Ureter (tissue), 1 donor: Measurements from ENCODE around the gene GLS. TPM values are rescaled to one million over a fixed set of nuclear protein-coding genes. Genes with fewer than 3 reads are reported as not detected.
"Not testable (repeated sequence)": the region's sequence is repeated elsewhere in the genome, so short reads cannot be mapped to it uniquely, and the experiment has no call there.

Experiments used
- DNase-seq: peaks from one replicate; pipeline ENCODE4 v3.0.0-alpha.2; 2020; ENCODE audit warnings: low spot score
- total RNA-seq: library from RNA; stranded (reverse); gene quantifications from one replicate; pipeline ENCODE4 v1.2.4, GENCODE V29; 2023
- donor health status: DM: yes; HTN: yes; CAD: no.

The GLS gene
- total RNA-seq, 1 donor from 2014 or later, result 105 TPM

DNA sequence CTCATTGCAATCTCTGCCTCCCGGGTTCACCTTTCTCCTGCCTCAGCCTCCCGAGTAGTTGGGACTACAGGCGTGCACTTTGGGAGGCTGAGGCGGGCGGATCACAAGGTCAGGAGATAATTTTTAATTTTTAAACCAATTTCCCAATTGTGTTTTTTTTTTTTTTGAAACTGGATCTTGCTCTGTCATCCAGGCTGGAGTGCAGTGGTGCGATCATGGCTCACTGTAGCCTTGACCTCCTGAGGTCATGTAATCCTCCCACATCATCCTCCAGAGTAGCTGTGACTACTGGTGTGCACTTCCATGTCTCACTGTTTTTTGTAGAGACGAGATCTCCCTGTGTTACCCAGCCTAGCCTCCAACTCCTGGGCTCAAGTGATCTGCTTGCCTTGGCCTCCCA is 49.3 kb downstream of the GLS start:
- DNase-seq, result no peak

DNA sequence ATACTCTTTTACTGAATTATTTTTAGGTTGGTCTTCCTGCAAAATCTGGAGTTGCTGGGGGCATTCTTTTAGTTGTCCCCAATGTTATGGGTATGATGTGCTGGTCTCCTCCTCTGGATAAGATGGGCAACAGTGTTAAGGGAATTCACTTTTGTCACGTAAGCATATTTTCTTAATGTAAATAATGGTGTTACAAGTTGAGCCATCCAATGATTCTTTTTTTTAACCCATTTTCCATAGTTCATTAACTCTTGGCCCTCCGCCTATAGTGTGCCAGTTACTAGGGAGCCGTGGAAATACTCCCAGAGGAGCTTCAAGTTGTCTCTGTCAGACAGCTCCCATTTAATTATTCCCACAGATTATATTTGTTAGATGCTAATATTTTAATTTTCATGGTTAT is 49.8 kb downstream of the GLS start:
- DNase-seq, result no peak

DNA sequence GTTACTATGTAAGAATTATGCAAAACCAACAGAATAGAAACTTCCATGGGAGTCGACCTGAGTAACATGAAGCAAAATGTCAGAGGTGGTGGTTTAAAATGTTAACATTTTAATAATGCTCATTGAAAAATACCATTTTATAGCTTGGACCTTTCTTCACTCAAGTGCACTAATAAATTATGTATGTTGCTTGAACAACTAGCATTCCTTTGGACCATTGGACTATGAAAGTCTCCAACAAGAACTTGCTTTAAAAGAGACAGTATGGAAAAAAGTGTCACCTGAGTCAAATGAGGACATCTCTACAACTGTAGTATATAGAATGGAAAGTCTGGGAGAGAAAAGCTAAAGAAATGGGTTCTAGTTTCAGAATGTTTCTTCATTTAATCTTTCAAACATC is 51.9 kb downstream of the GLS start:
- no peak for DNase-seq

DNA sequence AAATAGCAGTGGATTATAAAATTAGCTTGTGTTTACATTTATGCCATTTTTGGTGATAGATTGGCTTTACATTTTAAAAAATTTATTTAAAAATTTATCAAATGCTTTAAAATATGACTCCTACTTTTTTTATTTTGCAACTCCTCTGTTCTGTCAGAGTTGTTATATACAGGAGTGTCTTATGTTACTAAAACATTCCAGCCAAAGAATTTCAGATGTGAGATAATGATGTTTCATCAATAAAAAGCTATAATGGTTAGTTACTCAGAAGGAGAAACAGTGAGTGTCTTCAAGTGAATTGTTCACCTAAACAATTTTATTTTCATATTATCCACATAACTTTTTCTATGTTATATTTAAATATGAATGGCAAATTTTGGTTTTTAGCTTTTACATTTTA is 52.7 kb downstream of the GLS start:
- DNase-seq, result no peak

DNA sequence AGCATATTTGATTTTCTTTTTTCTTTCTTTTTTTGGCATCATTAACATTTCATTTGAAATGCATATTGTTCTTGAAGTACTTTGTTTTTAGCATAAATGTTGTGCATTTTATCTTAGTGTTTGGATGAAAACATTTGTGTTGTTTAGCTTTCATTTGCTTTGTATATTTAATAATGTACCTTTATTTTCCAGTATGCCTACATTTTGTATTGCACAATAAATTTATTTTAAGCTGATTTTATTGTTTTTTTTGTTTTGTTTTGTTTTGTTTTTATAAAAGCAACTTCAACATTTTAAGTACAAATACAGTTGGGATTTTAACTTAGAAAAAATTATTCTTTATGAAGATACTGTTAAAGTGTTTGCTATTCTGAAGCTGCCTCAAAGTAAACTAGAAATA is 54.4 kb downstream of the GLS start:
- DNase-seq, result no peak

DNA sequence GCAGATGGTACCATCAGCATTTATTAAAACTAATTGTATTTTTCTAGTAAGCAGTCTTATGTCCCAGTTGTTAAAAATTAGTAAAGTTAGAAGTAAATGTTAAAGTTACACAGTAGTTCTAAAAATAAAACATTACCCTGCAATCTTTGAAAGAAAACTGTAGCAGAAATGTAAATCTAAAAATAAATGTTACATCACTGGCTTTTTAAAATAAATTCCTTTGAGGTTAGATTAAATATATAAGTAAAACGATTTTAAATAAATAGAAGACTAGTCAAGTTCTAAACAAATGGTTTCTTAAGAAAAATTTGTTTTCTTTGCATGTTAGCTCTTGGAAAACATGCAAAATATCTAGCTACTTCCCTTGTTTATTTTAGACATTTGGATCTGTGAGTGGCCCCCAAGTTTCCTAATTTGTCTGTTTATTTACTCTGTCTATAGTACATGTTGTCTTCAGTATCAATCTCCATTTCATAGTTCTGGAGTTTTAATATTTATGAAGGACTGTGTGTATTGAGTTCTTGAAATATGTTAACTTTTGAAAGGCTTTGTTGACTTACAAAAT is 58.2 kb downstream of the GLS start:
- DNase-seq, result no peak

DNA sequence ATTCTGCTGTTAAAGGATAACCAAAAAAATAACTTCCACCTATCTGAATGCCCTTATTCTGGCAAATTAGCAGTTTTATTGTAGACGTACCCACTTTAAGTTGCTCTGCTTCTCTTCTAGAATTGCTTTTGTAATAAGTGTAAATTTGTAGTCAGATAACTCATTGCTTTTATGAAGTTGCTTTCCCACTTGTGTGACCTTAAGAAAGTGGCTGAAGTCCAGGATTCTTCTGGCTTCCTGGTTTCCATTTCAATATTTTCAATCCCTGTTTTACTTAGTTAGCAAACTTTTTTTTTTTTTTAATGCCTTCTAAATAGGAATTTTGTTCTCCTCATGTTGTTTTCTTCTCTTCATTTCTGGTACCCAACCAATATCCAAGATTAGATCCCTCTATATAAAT is 59.8 kb downstream of the GLS start:
- no peak for DNase-seq

DNA sequence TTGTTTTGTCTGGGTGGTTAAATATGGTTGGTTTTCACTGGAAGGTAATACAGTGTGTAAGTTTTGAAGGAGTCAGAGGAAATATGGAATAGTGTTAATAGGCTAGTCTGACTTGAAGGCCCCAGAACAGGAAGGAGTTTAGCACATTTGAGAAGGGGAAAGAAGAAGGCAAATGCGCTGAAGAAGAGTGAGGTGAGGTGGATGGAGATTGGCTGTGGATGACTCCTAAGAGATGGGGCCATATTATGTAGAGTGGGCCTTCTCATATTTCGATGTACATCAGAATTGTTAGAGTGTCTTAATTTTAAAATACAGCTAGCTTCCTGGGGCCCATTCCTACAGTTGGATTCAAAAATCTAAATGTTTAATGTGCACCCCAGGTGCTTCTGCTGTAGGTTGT is 61.0 kb downstream of the GLS start:
- no peak for DNase-seq

DNA sequence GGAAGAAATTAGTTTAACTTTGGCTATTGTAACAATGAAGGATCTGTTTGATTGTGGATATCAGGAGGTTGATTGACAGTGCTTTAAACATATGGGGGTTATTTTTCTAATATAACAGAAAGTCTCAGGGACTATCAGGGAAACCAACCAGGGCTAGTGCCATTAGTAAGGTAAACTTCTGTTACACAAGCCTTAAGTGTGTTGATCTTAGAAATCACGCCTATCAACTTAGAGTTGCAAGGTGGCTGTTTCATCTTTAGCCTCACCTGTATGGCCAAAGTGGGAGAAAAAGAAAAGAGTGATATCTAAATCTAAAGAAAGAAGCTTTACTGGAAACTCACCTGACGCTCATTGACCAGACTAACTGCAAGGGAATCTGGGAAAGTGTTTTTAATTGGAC is 62.1 kb downstream of the GLS start:
- no peak for DNase-seq

DNA sequence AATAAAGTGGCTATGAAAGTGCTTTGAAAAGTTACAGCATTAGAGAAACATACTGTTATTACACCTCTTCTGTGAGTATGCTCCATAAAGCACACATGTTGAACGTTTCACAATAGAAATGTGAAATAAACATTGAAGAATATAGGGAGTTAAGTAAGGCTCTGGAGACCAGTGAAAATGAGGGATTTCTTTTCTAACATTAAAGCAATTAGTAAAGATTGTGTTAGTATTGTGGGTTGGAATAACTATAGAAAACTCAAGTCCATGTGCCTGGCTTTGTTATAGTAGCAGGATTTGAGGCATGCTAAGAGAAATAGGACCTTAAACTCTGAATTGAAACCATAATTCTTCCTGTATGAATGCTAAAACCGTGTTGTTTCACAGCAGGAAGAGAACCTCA is 63.1 kb downstream of the GLS start:
- DNase-seq, result no peak

DNA sequence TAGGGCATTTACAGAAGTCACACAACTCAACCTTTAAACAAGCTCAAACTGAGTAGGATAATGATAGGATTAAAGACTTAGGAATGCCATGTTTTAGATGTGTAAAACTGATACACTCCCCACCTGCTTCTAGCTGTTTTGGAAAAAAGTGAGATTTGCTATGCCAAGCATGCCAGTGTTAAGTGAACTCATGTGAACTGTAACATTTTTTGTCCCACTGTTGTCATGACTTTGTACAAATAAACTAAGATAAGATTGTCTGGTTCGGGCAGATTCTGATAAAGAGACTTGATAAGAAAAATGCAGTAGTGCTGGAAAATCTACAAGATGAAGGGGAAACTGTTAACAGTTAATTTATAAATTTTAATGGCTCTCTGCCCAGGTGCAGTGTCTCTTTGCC is 66.5 kb downstream of the GLS start:
- DNase-seq, result no peak

DNA sequence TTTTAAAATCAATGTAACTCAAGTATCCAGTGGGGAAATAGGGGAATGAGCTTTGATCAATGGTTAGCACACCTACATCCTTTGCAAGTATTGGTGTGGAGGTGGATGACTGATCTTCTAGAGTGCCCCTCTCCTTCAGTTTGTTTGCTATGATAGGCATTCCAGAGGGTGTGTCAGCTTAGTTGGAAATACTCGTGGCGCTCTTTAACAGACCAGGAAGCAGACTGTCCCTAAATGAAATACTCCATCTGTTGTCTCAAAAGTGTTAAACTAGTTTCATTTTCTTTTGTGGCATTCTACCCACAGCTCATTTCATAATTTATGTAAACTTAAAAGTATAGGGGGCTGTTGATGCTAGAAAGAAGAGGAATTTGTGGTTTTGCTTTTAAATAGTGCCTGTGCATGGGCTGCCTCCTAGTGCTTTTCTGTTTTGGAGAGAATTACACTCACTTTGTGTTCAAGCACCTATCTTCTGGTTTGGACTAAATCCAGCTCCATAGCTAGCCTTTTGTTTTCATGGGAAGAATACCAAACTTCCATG is 67.2 kb downstream of the GLS start:
- DNase-seq, result no peak

DNA sequence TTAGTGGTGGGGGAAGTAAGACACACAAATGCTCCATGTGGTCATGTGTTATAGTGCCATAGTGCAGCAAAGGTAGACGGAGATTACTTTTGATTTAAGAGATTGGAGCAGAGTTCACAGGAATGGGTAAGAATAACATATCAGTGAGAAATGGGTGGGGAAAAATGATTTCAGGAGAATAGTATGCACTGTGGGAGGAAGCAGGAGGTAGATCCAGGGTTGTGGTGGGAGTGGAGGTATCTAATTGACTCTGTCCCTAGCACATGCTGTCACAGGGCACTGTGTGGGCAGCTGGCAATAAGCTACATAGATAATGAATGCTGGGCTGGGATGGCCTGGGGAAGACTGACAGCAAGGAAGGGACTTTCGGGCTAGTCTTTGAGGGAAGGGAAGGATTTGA is 68.0 kb downstream of the GLS start:
- no peak for DNase-seq

DNA sequence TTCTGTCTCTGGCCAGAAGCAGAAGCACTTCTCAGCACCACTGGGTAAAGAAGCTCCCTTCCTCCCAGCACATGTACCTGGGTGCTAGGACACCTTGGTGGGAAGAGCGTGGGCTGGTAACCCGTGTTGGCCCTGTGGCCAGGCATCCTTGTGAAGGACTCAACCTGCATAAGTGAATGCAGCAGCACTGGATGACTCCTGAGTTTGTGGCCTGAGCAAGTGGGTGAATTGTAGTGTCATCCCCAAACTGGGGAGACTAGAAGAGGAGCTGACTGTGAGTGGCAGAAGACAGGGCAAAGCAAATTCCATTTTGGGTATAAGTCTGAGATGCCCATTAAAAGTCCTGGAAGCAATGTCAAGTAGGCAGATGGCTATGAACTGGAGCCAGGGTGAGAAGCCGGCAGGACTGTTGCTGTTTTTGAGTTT is 70.0 kb downstream of the GLS start:
- DNase-seq, result no peak

DNA sequence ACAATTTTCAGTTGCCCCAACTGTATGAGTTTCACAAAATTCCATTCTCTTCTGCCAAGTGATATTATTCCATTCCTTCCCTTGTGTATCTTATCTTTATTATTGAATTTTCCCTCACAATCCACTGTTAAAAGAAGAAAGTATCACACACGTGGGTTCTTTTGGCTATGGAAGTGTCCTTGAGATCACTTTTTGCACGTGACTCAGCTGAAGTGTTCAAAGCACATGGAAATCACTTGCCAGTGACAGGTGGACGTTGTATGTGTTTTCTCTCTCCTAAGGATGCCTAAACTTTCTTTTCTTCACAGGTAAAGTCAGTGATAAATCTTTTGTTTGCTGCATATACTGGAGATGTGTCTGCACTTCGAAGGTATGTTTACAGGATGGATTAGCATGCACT is 72.6 kb downstream of the GLS start:
- DNase-seq, result no peak

DNA sequence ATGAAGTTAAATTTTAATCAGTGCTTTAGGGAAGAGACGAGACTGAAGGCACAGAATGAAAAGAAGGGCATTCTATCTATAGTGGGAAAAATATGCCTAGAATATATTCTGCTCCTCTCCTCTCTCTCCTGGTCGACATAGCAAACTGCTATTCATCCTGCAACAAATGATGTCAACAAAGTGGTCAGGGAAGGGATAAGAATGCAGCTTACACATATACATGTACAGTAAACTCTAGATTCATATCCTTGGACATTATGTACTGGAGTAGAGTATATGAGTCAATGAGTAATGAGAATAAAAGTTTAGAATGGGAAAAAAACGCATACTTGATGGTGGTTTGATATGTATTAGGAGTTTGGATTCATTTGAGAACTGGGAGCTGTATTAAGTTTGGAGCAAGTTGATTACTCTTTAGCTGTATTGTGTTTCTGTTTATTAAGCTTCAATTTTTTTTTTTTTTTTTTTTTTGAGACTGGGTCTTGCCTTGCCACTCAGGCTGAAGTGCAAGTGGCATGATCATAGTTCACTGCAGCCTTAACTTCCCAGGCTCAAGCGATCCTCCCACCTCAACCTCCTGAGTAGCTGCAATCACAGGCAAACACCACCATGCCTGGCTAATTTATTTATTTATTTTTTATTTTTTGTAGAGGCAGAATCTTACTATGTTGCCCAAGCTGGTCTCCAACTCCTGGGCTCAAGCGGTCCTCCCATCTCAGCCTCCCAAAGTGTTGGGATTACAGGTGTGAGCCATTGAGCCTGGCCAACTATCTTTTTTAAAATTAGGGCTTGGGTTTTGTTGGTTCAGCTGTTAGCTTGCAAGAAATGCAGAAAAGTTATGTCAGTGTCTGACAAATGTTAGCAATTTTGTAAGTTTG is 79.5 kb downstream of the GLS start:
- no peak for DNase-seq

DNA sequence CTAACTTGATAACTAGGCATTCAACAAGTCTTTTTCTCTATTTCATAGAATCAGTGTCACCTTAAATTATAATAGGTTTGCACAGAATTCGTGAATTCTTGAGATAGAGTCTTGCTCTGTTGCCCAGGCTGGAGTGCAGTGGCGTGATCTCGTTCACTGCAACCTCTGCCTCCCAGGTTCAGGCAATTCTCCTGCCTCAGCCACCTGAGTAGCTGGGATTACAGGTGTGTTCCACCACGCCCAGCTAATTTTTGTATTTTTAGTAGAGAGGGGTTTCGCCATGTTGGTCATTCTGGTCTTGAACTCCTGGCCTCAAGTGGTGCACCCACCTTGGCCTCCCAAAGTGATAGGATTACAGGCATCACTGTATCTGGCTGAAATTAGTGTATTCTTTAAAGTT is 80.5 kb downstream of the GLS start:
- not testable (repeated sequence) for DNase-seq

DNA sequence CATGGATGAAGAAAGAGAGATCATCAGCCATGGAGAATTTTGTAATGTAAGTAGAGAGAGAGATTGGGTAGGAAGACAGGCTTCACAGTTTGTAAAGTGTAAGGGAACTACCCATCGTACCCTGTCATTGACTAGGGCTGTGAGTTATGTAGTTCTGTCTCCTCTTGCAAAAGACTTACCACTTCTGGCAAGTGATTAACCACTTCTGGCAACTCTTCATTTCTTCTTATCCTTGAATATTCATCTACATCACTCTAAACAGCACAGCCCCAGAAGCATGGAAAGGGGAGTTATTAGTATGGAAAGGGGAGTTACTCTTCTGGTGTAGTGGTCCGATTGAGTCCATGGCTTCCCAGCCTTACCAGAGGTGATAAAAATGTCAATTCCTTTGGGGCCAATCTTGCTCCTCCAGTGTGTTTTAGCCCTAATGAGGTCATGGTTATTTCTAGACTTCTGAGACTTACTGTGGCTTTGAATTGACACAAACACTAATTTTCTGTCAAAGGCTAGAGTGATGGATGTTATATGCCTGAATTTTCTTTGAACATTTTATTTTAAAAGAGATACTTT is 81.4 kb downstream of the GLS start:
- DNase-seq, result no peak

DNA sequence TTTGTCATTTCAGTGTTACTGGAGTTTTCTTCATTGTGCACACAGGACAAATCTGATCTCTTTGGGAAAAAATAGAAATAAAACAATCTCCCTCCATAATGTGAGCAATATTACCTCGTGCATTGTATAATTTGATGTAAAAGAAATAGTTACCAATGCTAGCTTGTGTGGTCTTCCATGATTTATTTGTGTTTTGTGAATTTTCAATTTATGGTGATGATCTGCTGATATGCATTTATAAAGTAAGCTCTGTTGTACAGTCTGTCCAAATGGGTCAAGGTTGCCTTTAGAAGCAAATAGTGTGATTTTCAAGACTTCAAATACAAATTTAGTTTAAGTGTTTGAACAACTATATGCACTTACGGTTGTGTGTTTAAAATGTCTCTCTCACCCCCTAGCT is 82.5 kb downstream of the GLS start:
- DNase-seq, result no peak

DNA sequence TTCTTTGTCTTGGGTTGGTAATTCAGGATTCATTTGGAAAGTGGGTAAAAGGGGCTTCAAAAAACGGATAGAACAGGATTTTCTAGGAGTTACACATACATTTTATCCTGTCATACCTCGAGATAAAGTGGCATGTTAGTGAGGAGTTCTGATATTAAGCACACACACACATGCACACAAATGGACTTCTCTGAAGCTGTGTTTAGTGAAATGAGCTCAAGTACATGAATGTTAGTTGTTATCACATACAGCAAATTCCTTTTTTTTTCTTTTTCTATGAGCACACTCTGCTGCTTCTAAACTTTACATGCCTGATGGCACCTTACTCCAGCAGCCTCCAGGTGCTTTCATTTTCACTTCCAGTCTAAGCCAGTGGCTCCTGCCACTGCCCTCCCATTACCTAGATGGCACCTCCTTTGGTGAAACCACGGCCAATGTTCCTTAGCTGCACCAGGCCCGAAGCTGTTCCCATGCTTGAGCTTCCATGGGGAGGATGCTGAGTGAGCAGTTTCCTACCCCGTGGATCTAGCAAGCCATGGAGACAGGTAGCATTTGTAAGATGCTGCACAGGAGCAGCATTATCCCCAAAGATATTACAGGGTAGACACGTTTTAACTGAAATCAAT is 83.7 kb downstream of the GLS start:
- no peak for DNase-seq

DNA sequence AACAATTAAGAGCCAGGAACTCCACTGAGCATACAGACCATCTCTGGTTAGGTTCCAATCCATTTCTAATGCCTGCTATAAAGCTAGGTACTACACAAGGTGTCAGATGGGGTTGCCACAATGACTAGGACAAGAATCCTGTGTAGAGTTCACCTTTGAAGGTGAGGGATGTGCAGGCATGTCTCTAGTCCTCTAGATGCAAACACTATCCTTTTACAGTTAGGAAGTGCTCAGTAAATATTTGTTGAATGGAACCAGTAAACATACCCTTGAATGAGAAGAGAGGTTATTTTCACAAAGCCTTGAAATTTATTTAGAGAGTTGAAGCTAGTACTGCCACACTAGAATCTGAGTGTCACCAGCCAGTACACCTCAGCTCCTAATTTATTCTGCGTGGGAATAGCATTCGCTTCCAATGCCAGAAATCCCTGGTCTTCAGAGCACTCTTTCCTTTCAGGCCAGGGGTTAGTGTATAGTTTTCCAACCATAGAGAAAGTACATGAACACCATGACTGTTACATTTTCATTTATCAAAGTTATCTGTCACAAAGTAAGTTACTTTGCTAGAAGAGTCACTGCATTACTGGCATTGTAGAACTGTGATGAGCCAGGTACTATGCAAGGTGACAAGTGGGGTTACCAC is 85.1 kb downstream of the GLS start:
- DNase-seq, result no peak

DNA sequence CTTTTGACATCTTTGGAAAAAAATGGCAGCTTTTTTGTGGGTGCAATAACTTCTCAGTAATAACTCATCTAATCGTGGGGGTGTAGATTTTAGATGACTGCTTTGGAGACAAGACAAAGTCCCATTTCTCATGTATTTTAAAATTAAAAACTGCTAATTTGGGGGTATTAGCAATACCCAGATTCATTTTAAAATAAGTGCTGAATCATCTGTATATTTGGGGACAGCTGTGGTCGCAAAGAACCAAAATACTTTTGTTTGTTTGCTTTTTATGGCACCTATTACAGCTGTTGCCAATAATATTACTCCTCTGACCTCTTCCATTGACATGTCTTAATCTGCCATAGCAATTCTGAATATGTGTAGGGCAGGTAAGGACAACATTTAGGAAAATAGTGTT is 87.9 kb downstream of the GLS start:
- DNase-seq, result no peak
